OCI-LY1 (cell line): ENCODE data around the gene SRL.

Source experiments
- CTCF ChIP-seq: fragments of 200-600 bp; sonication (generic), shearing (Covaris generic); IDR thresholded peaks from 2 replicates; pipeline ENCODE4 v1.5.1; 2017; ENCODE audit warnings: mild to moderate bottlenecking, antibody characterized with exemption, low read length, moderate library complexity, mixed read lengths
- EZH2 ChIP-seq: fragments of 200-600 bp; sonication (generic), shearing (Covaris generic); IDR thresholded peaks from 2 replicates; pipeline ENCODE4 v1.8.0; 2017; ENCODE audit warnings: borderline replicate concordance, mixed run types, mild to moderate bottlenecking, antibody characterized with exemption, low read length, moderate library complexity, mixed read lengths

- TF ChIP-seq CTCF, result no peak
- no peak for TF ChIP-seq EZH2
Observed at GRCh38 chr16:4182581-4183236, 59.2 kb downstream of the SRL start.
